ENCODE results near the gene ITPK1. TPM values are rescaled to one million over a fixed set of nuclear protein-coding genes. Genes with fewer than 3 reads are reported as not detected.

Gene ITPK1
- total RNA-seq, 1 experiment from 2014 or later = 88.6 TPM

- ChIA-PET CTCF (interaction anchor here (0.7 kb wide), 1 partner anchor 35 kb away, joined by 5 read pairs; no protein-coding TSS in a partner anchor), POLR2A (ENCODE audit: unreplicated experiment) (interaction anchor here (0.6 kb wide), 1 partner anchor 56 kb away, joined by 5 read pairs; no protein-coding TSS in a partner anchor)
- Histone ChIP-seq H3K36me3 (ENCODE audit: low read depth) (no peaks in the 10 kb centered on the region; the same call in 1 of the 2 replicates), H2AFZ (no peak overlapping the region), H4K20me1 (ENCODE audit: insufficient read depth) (no peaks in the 10 kb centered on the region), H3K27ac (peak overlapping the region; percentile 99), H3K79me2 (ENCODE audit: low read depth) (peaks cover 76% of the 10 kb centered on the region), H3K4me3 (peak overlapping the region; percentile 38; the same call in 1 of the 2 replicates), H3K9me3 (ENCODE audit: insufficient read depth, low read depth) (no peaks in the 10 kb centered on the region), H3K4me2 (peak overlapping the region; percentile 83), H3K9me2 (ENCODE audit: insufficient read depth) (no peaks in the 10 kb centered on the region), H3K4me1 (replicated peaks; ENCODE audit: insufficient read depth) (peaks cover 96% of the 10 kb centered on the region), H3K27me3 (ENCODE audit: insufficient read depth, low read depth) (no peaks in the 10 kb centered on the region), H3F3A (ENCODE audit: insufficient read depth, low read depth) (peaks cover 67% of the 10 kb centered on the region)
- TF ChIP-seq CTCF (conservative IDR thresholded peaks at IDR 0.05) (no peak), EZH2 (IDR thresholded peaks at IDR 0.05; ENCODE audit: low read depth) (no peak)
- intact Hi-C loops (cut with micrococcal nuclease; ENCODE audit: unreplicated experiment) = loop anchor here (1.0 kb wide), 2 partner anchors 29 to 43 kb away; no protein-coding TSS in a partner anchor
- TSS peak; percentile 54 for BruUV-seq (replicated peaks)
- peak; percentile 91 to 98 for DNase-seq
Observed at GRCh38 chr14:93042968-93043940, 72.5 kb downstream of the ITPK1 start.

GRCh38 chr14:93041830-93042229 is 73.9 kb downstream of the ITPK1 start:
- H2AFZ ChIP-seq = no peak overlapping the region
- no peak overlapping the region for H3K4me3 ChIP-seq
- no peak for TF ChIP-seq CTCF (conservative IDR thresholded peaks at IDR 0.05)
- no peak for TF ChIP-seq EZH2 (IDR thresholded peaks at IDR 0.05; ENCODE audit: low read depth)
- H3K36me3 ChIP-seq (ENCODE audit: low read depth) = no peaks in the 10 kb centered on the region
- peaks cover 69% of the 10 kb centered on the region for H3F3A ChIP-seq (ENCODE audit: insufficient read depth, low read depth)
- peak overlapping the region; percentile 72; the same call in 1 of the 2 replicates for H3K4me2 ChIP-seq
- peak overlapping the region; percentile 99 for H3K27ac ChIP-seq
- no peaks in the 10 kb centered on the region for H4K20me1 ChIP-seq (ENCODE audit: insufficient read depth)
- ChIA-PET POLR2A (ENCODE audit: unreplicated experiment) (no interaction called here), CTCF (no interaction called here)
- no peak for DNase-seq
- H3K9me3 ChIP-seq (ENCODE audit: insufficient read depth, low read depth) = no peaks in the 10 kb centered on the region
- H3K79me2 ChIP-seq (ENCODE audit: low read depth) = peaks cover 70% of the 10 kb centered on the region
- H3K27me3 ChIP-seq (ENCODE audit: insufficient read depth, low read depth) = no peaks in the 10 kb centered on the region
- no peaks in the 10 kb centered on the region for H3K9me2 ChIP-seq (ENCODE audit: insufficient read depth)
- BruUV-seq (replicated peaks) = no TSS peak
- peaks cover 96% of the 10 kb centered on the region for H3K4me1 ChIP-seq (replicated peaks; ENCODE audit: insufficient read depth)
- intact Hi-C loops (cut with micrococcal nuclease; ENCODE audit: unreplicated experiment) = no loop called here

GRCh38 chr14:93040982-93041381 is 74.7 kb downstream of the ITPK1 start:
- Histone ChIP-seq H3K36me3 (ENCODE audit: low read depth) (no peaks in the 10 kb centered on the region), H3K27me3 (ENCODE audit: insufficient read depth, low read depth) (no peaks in the 10 kb centered on the region), H3K9me2 (ENCODE audit: insufficient read depth) (no peaks in the 10 kb centered on the region), H3K27ac (0 out of 2 replicates have a peak overlapping the region, but pooled peaks have one; percentile 99), H3K79me2 (ENCODE audit: low read depth) (peaks cover 63% of the 10 kb centered on the region), H2AFZ (no peak overlapping the region), H3F3A (ENCODE audit: insufficient read depth, low read depth) (peaks cover 70% of the 10 kb centered on the region), H3K9me3 (ENCODE audit: insufficient read depth, low read depth) (no peaks in the 10 kb centered on the region), H4K20me1 (ENCODE audit: insufficient read depth) (no peaks in the 10 kb centered on the region), H3K4me3 (no peak overlapping the region), H3K4me2 (peak overlapping the region; percentile 14; the same call in 1 of the 2 replicates), H3K4me1 (replicated peaks; ENCODE audit: insufficient read depth) (peaks cover 96% of the 10 kb centered on the region)
- no peak for TF ChIP-seq CTCF (conservative IDR thresholded peaks at IDR 0.05)
- no peak for TF ChIP-seq EZH2 (IDR thresholded peaks at IDR 0.05; ENCODE audit: low read depth)
- ChIA-PET POLR2A (ENCODE audit: unreplicated experiment) (no interaction called here), CTCF (no interaction called here)
- no TSS peak for BruUV-seq (replicated peaks)
- intact Hi-C loops (cut with micrococcal nuclease; ENCODE audit: unreplicated experiment) = no loop called here
- no peak for DNase-seq
